Gastroesophageal sphincter (tissue), 4 donors: ENCODE results near the gene PDE4B. TPM values are rescaled to one million over a fixed set of nuclear protein-coding genes. Genes with fewer than 3 reads are reported as not detected.

ENCODE experiments used
- ATAC-seq: fragments of 150-250 bp; one replicate; pipeline ENCODE4 v1.9.1; 2016; ENCODE audit warnings: mild to moderate bottlenecking, moderate library complexity
- H3K27ac ChIP-seq, 4 donors: fragments of 200-600 bp; sonication (generic) in 3 of 4; 1 replicate in 3 of 4; 2 replicates in 1 of 4; pipeline ENCODE4 v1.5.1; 2016 to 2019
- H3K27me3 ChIP-seq: fragments of 200-600 bp; sonication (generic); one replicate; pipeline ENCODE4 v1.5.1; 2019
- H3K36me3 ChIP-seq, 2 donors: fragments of 200-600 bp; sonication (generic); one replicate each; pipeline ENCODE4 v1.5.1; 2019; ENCODE audit warnings: control low read depth in 1 of 2
- H3K4me1 ChIP-seq, 3 donors: fragments of 200-600 bp; sonication (generic); 1 replicate in 2 of 3; 2 replicates in 1 of 3; pipeline ENCODE4 v1.5.1; 2016 to 2019; ENCODE audit warnings: control low read depth in 2 of 3
- H3K4me3 ChIP-seq, 2 donors: fragments of 200-600 bp; sonication (generic); one replicate each; pipeline ENCODE4 v1.5.1; 2019; ENCODE audit warnings: mild to moderate bottlenecking in 1 of 2, moderate library complexity in 1 of 2
- H3K9me3 ChIP-seq, 3 donors: fragments of 200-600 bp; sonication (generic); one replicate each; pipeline ENCODE4 v1.5.1; 2017 to 2019; ENCODE audit warnings: control low read depth in 2 of 3
- EP300 ChIP-seq: sonication (generic); formaldehyde crosslinking; IDR thresholded peaks from one replicate; pipeline ENCODE4 v1.6.1; 2017; ENCODE audit warnings: antibody characterized with exemption, mild to moderate bottlenecking
- POLR2A ChIP-seq, 2 donors: fragments of 450-650 bp; IDR thresholded peaks; one replicate each; pipeline ENCODE4 v1.6.1; 2017; ENCODE audit warnings: antibody characterized with exemption in 2 of 2, mild to moderate bottlenecking in 2 of 2, moderate library complexity in 1 of 2
- POLR2AphosphoS5 ChIP-seq: sonication (generic); formaldehyde crosslinking; IDR thresholded peaks from one replicate; pipeline ENCODE4 v1.6.1; 2017; ENCODE audit warnings: antibody characterized with exemption
- WGBS, 2 donors: methylation state at CpG; one replicate each; pipeline ENCODE4 v1.1.5; 2018; ENCODE audit warnings: low coverage in 1 of 2; 5-methylcytosine and 5-hydroxymethylcytosine counted together
- total RNA-seq, 4 donors: library from RNA; depleted of rRNA; stranded (reverse); fragments of >200 nt; gene quantifications; one replicate each; pipeline ENCODE4 v1.1.0, GENCODE V29; 2016
- TF ChIP-seq, protein P1 (sequence below), 4 experiments: fragments of 200-600 bp in 2 of 4; fragments of 450-650 bp in 2 of 4; sonication (generic) in 1 of 4; IDR thresholded peaks; one replicate each; pipeline ENCODE4 v1.5.1; 2017 to 2019; ENCODE audit warnings: antibody characterized with exemption in 4 of 4, mild to moderate bottlenecking in 2 of 4, moderate library complexity in 2 of 4

Gene PDE4B
- total RNA-seq, 4 donors from 2014 or later = 5.9 to 16.2 (median 8.8) TPM

DNA sequence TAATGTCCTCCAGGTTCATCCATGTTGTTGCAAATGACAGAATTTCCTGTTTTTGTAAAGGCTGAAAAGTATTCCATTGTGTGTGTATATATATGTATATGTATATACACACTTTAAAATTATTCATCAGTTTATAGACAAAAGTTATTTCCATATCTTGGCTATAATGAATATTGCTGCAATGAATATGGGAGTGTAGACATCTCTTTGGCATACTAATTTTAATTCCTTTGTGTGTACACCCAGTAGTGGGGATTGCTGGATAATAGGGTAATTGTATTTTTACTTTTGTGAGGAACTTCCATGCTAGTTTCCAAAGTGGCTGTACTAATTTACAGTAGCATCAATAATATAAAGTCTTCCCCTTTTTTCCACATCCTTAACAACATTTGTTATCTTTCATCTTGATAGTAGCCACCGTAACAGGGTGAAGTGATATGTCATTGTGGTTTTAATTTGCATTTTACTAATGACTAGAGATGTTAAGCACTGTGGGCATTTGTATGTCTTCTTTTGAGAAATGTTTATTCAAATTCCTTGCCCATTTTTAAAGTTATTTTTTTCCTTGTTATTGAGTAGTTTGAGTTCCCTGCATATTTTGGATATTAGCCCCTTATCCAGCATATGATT, 243.0 kb downstream of the PDE4B start:
- H3K36me3 ChIP-seq = no peaks in the 10 kb centered on the region
- WGBS, 2 donors = 63 to 89% methylated on average over 1 of the region's 1 CpG

DNA sequence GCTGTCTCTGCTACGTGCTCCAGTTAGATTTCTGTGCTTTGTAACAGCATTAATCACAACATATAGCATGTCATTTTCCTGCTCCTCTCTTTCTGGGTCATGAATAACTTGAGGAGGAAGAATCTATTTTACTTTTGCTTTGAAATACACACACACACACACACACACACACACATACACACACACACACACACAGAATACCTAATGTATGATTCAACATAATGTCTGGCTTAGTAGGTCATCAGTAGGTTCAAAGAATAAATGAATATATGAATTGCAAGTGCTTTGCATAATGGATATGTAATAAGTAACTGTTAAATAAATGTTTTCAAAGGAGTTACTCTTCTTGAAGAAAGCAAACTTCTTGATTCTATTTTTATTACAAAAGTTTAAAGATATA, 249.0 kb downstream of the PDE4B start:
- no peaks in the 10 kb centered on the region for H3K27me3 ChIP-seq
- no peaks in the 10 kb centered on the region for H3K4me1 ChIP-seq
- no peak overlapping the region for H3K4me3 ChIP-seq
- no peak overlapping the region for H3K27ac ChIP-seq
- ATAC-seq = no peak
- H3K36me3 ChIP-seq = no peaks in the 10 kb centered on the region
- 44 to 58% methylated on average over 1 of the region's 1 CpG for WGBS, 2 donors
- H3K9me3 ChIP-seq = no peaks in the 10 kb centered on the region
- TF ChIP-seq POLR2AphosphoS5 = no peak
- TF ChIP-seq, protein P1, sequence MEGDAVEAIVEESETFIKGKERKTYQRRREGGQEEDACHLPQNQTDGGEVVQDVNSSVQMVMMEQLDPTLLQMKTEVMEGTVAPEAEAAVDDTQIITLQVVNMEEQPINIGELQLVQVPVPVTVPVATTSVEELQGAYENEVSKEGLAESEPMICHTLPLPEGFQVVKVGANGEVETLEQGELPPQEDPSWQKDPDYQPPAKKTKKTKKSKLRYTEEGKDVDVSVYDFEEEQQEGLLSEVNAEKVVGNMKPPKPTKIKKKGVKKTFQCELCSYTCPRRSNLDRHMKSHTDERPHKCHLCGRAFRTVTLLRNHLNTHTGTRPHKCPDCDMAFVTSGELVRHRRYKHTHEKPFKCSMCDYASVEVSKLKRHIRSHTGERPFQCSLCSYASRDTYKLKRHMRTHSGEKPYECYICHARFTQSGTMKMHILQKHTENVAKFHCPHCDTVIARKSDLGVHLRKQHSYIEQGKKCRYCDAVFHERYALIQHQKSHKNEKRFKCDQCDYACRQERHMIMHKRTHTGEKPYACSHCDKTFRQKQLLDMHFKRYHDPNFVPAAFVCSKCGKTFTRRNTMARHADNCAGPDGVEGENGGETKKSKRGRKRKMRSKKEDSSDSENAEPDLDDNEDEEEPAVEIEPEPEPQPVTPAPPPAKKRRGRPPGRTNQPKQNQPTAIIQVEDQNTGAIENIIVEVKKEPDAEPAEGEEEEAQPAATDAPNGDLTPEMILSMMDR (IDR thresholded peaks at IDR 0.05) = no peak
- TF ChIP-seq POLR2A (IDR thresholded peaks at IDR 0.05) = no peak
- TF ChIP-seq EP300 = no peak

More for the DNA sequence above, 243.0 kb downstream of the PDE4B start:
- no peak for TF ChIP-seq EP300
- TF ChIP-seq, protein P1 (IDR thresholded peaks at IDR 0.05) = no peak
- no peak for TF ChIP-seq POLR2AphosphoS5
- no peak for TF ChIP-seq POLR2A (IDR thresholded peaks at IDR 0.05)
- no peak overlapping the region for H3K27ac ChIP-seq
- H3K4me3 ChIP-seq = no peak overlapping the region
- no peaks in the 10 kb centered on the region for H3K4me1 ChIP-seq
- no peaks in the 10 kb centered on the region for H3K9me3 ChIP-seq
- H3K27me3 ChIP-seq = no peaks in the 10 kb centered on the region
- ATAC-seq = no peak

DNA sequence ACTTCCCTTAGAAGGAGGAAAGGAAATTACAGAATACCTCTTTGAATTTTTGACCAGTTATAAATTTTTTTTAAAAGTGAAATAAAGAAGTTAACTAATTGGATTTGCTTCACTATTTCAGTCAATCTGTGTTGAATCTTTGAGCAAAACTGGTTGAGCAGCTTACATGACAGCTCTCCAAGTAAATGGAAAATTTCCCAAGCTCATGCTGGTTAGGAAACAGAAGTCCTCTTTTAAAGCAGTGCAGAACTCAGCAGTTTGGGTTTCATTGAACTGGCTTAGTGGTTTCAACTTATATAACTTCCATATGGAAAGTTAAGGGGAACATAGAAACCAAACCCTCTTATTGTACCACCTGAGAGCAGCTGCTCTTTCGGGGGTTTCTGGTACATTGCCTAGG, 250.5 kb downstream of the PDE4B start:
- ATAC-seq = no peak
- Histone ChIP-seq H3K27ac (no peak overlapping the region), H3K4me1 (no peaks in the 10 kb centered on the region), H3K27me3 (no peaks in the 10 kb centered on the region), H3K4me3 (no peak overlapping the region), H3K36me3 (no peaks in the 10 kb centered on the region), H3K9me3 (no peaks in the 10 kb centered on the region)
- TF ChIP-seq POLR2A (IDR thresholded peaks at IDR 0.05) (no peak), POLR2AphosphoS5 (no peak), EP300 (no peak)
- TF ChIP-seq, protein P1 (IDR thresholded peaks at IDR 0.05) = no peak
- WGBS, 2 donors = 50 to 92% methylated on average over 1 of the region's 1 CpG

DNA sequence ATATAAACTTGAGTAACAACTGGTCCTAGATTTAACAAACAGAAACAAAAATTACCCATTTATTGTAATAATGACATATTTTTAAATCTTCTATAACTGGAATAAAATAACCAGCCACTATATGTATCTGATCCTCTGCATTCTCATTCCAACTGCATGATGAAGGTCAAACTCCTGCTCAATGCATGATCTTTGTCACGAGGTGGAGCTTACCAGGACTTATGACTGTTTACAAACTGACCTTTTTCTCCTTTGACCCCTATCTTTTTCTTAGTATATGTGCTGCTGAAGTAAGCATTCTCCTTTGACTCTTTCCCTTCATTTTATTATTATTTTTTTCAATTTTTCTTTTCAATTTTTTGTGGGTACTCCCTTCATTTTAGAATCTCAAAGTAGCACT, 252.2 kb downstream of the PDE4B start:
- WGBS, 2 donors = 25 to 38% methylated on average over 1 of the region's 1 CpG
- no peak for ATAC-seq
- Histone ChIP-seq H3K4me3 (no peak overlapping the region), H3K36me3 (no peaks in the 10 kb centered on the region), H3K9me3 (no peaks in the 10 kb centered on the region), H3K4me1 (no peaks in the 10 kb centered on the region), H3K27me3 (no peaks in the 10 kb centered on the region), H3K27ac (no peak overlapping the region)
- TF ChIP-seq, protein P1 (IDR thresholded peaks at IDR 0.05) = no peak
- no peak for TF ChIP-seq POLR2A (IDR thresholded peaks at IDR 0.05)
- no peak for TF ChIP-seq EP300
- TF ChIP-seq POLR2AphosphoS5 = no peak

DNA sequence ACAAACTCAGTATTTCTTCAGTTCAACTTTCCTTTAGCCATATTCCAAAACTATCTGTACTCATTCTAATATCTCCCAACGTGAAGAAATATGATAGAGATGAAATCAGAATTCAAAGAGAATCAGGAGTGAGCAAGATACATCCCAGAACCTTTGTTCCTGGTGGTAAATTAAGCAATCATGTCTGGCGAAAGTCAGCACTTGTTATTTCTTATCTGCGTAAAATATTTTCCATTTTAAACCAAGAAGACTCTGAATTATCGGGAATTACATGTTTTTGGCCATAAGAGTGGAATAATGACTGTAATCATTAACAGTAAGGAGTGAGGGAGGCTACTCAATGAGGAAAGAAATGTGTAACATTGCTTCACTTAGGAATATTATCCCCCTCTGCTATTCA, 253.7 kb downstream of the PDE4B start:
- ATAC-seq = no peak
- TF ChIP-seq POLR2A (IDR thresholded peaks at IDR 0.05) = no peak
- TF ChIP-seq EP300 = no peak
- TF ChIP-seq, protein P1 (IDR thresholded peaks at IDR 0.05) = no peak
- no peak for TF ChIP-seq POLR2AphosphoS5
- Histone ChIP-seq H3K27ac (no peak overlapping the region), H3K27me3 (no peaks in the 10 kb centered on the region), H3K4me1 (no peaks in the 10 kb centered on the region), H3K9me3 (no peaks in the 10 kb centered on the region), H3K36me3 (no peaks in the 10 kb centered on the region), H3K4me3 (no peak overlapping the region)
- WGBS, 2 donors = 51 to 60% methylated on average over 4 of the region's 4 CpGs
